Endothelial cell of umbilical vein (primary cell): ENCODE measurements around the gene XYLT1.

Source experiments
- EZH2 ChIP-seq: IDR thresholded peaks from 2 replicates; pipeline ENCODE4 v1.6.1; 2012; ENCODE audit warnings: borderline replicate concordance, low read depth, mild to moderate bottlenecking, moderate library complexity, low read length, inconsistent platforms; ENCODE audit not compliant: severe bottlenecking
- MYC ChIP-seq: IDR thresholded peaks from one replicate; pipeline ENCODE4 v1.6.1; 2011; ENCODE audit warnings: mild to moderate bottlenecking, low read depth, low read length
- POLR2A ChIP-seq: IDR thresholded peaks from 2 replicates; pipeline ENCODE4 v1.6.1; 2012; ENCODE audit warnings: low read depth, mild to moderate bottlenecking, control low read depth, low read length
- POLR2AphosphoS5 ChIP-seq: IDR thresholded peaks from 2 replicates; pipeline ENCODE4 v1.6.1; 2012; ENCODE audit warnings: low read depth, mild to moderate bottlenecking, control low read depth, low read length, moderate library complexity; ENCODE audit not compliant: insufficient read depth
- TF ChIP-seq, protein P1 (sequence below): IDR thresholded peaks from 2 replicates; pipeline ENCODE4 v1.6.1; 2011; ENCODE audit not compliant: insufficient read depth, insufficient read length
- TF ChIP-seq, protein P2 (sequence below), 2 donors: IDR thresholded peaks; 1 replicate in 1 of 2; 2 replicates in 1 of 2; pipeline ENCODE4 v1.5.1; 2011; ENCODE audit warnings: low read length in 2 of 2, mild to moderate bottlenecking in 2 of 2, moderate library complexity in 2 of 2, control low read depth in 1 of 2, inconsistent platforms in 1 of 2, low read depth in 1 of 2; ENCODE audit not compliant: insufficient read depth in 1 of 2; ENCODE audit errors: extremely low read depth in 1 of 2

DNA sequence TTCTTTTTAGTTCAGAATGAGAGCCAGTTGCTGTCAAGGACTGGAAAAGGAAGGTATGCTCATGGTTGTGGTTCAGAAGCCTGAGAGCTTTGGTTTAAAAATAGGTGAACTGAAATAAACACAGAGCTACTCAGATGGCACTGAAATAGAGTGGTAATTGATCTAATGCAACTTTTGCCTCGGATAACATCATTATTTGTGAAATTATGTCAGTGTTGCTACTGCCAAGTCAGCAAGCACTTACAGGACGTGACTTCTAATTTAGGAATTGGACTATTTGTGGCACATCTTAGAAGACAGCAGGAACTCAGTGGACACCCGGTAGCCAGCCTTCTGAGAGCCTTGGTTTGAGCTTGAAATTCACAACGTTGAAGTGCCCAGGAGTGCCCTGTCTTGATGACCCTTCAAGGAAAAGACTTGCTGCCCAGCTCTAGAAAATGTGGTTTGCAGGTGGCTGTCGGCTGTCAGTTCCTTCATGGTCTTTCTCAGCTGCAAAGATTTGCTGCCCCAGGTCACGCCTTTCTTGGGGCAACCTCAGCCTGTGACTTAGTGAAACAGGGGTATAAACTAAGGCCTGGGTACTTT is 42.0 kb upstream of the XYLT1 start:
- TF ChIP-seq EZH2, result no peak
- no peak for TF ChIP-seq POLR2AphosphoS5
- TF ChIP-seq, protein P1, sequence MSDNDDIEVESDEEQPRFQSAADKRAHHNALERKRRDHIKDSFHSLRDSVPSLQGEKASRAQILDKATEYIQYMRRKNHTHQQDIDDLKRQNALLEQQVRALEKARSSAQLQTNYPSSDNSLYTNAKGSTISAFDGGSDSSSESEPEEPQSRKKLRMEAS, result no peak
- TF ChIP-seq, protein P2, sequence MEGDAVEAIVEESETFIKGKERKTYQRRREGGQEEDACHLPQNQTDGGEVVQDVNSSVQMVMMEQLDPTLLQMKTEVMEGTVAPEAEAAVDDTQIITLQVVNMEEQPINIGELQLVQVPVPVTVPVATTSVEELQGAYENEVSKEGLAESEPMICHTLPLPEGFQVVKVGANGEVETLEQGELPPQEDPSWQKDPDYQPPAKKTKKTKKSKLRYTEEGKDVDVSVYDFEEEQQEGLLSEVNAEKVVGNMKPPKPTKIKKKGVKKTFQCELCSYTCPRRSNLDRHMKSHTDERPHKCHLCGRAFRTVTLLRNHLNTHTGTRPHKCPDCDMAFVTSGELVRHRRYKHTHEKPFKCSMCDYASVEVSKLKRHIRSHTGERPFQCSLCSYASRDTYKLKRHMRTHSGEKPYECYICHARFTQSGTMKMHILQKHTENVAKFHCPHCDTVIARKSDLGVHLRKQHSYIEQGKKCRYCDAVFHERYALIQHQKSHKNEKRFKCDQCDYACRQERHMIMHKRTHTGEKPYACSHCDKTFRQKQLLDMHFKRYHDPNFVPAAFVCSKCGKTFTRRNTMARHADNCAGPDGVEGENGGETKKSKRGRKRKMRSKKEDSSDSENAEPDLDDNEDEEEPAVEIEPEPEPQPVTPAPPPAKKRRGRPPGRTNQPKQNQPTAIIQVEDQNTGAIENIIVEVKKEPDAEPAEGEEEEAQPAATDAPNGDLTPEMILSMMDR (IDR thresholded peaks at IDR 0.05; ENCODE audit: extremely low read depth in 1 of 2, insufficient read depth in 1 of 2, low read depth in 1 of 2, low read length in 2 of 2), result no peak
- TF ChIP-seq MYC, result no peak
- TF ChIP-seq POLR2A, result no peak
